Measurements from ENCODE around the gene RRP9. TPM values are rescaled to one million over a fixed set of nuclear protein-coding genes. Genes with fewer than 3 reads are reported as not detected.
A peak's percentile ranks its signal among the peaks of the same experiment; 100 is the strongest.

The RRP9 gene
- total RNA-seq, 1 experiment from 2014 or later, result 71.3 TPM

GRCh38 chr3:51888463-51889105 lies 53.1 kb downstream of the RRP9 start:
- no peak for DNase-seq (ENCODE audit: low read depth, low spot score)
- no peak overlapping the region for H2AFZ ChIP-seq (ENCODE audit: low read depth, low read length, poor library complexity, severe bottlenecking)
- no peak for ATAC-seq
- H3K9me3 ChIP-seq (ENCODE audit: control insufficient read depth in 1 of 2, insufficient read depth in 1 of 2, low read depth in 1 of 2, low read length in 2 of 2), result no peaks in the 10 kb centered on the region
- H3K4me3 ChIP-seq (replicated peaks in 1 of 2; ENCODE audit: low read depth in 1 of 2, low read length in 2 of 2), result no peak overlapping the region
- RAD21 ChIA-PET (ENCODE audit: low non-redundant PET in 1 of 2, low total read pairs in 2 of 2, uncharacterized antibody in 2 of 2, unreplicated experiment in 2 of 2), result no interaction called here
- CTCF ChIA-PET, result no interaction called here
- no peaks in the 10 kb centered on the region for H3K36me3 ChIP-seq (ENCODE audit: control insufficient read depth in 1 of 2, insufficient read depth in 2 of 2, low read length in 2 of 2)
- intact Hi-C loops (cut with micrococcal nuclease), result no loop called here
- H3K4me2 ChIP-seq (ENCODE audit: low read length), result no peak overlapping the region
- no peak overlapping the region for H3K9ac ChIP-seq (ENCODE audit: low read length)
- H4K20me1 ChIP-seq (ENCODE audit: insufficient read depth), result no peaks in the 10 kb centered on the region
- POLR2A ChIA-PET, result interaction anchor here (1.0 kb wide), 1 partner anchor 9 kb away, joined by 5 read pairs; no protein-coding TSS in a partner anchor
- no peaks in the 10 kb centered on the region for H3K79me2 ChIP-seq (ENCODE audit: insufficient read depth, low read length)
- no peaks in the 10 kb centered on the region for H3K9me2 ChIP-seq (ENCODE audit: insufficient read depth)
- peaks cover 9 to 14% of the 10 kb centered on the region in 2 experiments for H3K4me1 ChIP-seq (ENCODE audit: control insufficient read depth in 1 of 2, insufficient read depth in 2 of 2, low read length in 2 of 2)
- no TSS peak for BruUV-seq (replicated peaks)
- H3K27me3 ChIP-seq (ENCODE audit: insufficient read depth, low read length), result no peaks in the 10 kb centered on the region
- no peak for TF ChIP-seq EGR1 (IDR thresholded peaks at IDR 0.05; ENCODE audit: low read depth)
- no peak for TF ChIP-seq ZFX (IDR thresholded peaks at IDR 0.05)
- no peak for TF ChIP-seq CTCF (IDR thresholded peaks at IDR 0.05 in 2 of 3, conservative IDR thresholded peaks at IDR 0.05 in 1 of 3; ENCODE audit: borderline replicate concordance in 1 of 3, insufficient read depth in 1 of 3, low read depth in 2 of 3, low read length in 2 of 3)
- H3K27ac ChIP-seq (ENCODE audit: low read depth, low read length), result no peak overlapping the region

GRCh38 chr3:51887620-51888019 lies 54.1 kb downstream of the RRP9 start:
- ATAC-seq (peak; percentile 85), DNase-seq (ENCODE audit: low read depth, low spot score) (no peak)
- ChIA-PET CTCF (interaction anchor here (1.2 kb wide), 1 partner anchor 10 kb away, joined by 4 read pairs; no protein-coding TSS in a partner anchor), RAD21 (ENCODE audit: low non-redundant PET in 1 of 2, low total read pairs in 2 of 2, uncharacterized antibody in 2 of 2, unreplicated experiment in 2 of 2) (interaction anchor here in 1 of 2 experiments (0.6 kb wide), 1 partner anchor 186 kb away, joined by 3 read pairs; no protein-coding TSS in a partner anchor), POLR2A (interaction anchor here (0.7 kb wide), 1 partner anchor 10 kb away, joined by 3 read pairs; no protein-coding TSS in a partner anchor)
- Histone ChIP-seq H3K4me2 (ENCODE audit: low read length) (peak overlapping the region; percentile 58), H3K9me2 (ENCODE audit: insufficient read depth) (no peaks in the 10 kb centered on the region), H3K4me1 (ENCODE audit: control insufficient read depth in 1 of 2, insufficient read depth in 2 of 2, low read length in 2 of 2) (peaks cover 9 to 14% of the 10 kb centered on the region in 2 experiments), H3K4me3 (replicated peaks in 1 of 2; ENCODE audit: low read depth in 1 of 2, low read length in 2 of 2) (no peak overlapping the region), H3K27me3 (ENCODE audit: insufficient read depth, low read length) (no peaks in the 10 kb centered on the region), H3K27ac (ENCODE audit: low read depth, low read length) (no peak overlapping the region), H4K20me1 (ENCODE audit: insufficient read depth) (no peaks in the 10 kb centered on the region), H3K79me2 (ENCODE audit: insufficient read depth, low read length) (no peaks in the 10 kb centered on the region), H2AFZ (ENCODE audit: low read depth, low read length, poor library complexity, severe bottlenecking) (peak overlapping the region; percentile 66), H3K9me3 (ENCODE audit: control insufficient read depth in 1 of 2, insufficient read depth in 1 of 2, low read depth in 1 of 2, low read length in 2 of 2) (no peaks in the 10 kb centered on the region), H3K36me3 (ENCODE audit: control insufficient read depth in 1 of 2, insufficient read depth in 2 of 2, low read length in 2 of 2) (no peaks in the 10 kb centered on the region), H3K9ac (ENCODE audit: low read length) (no peak overlapping the region)
- TF ChIP-seq CEBPB (IDR thresholded peaks at IDR 0.05; ENCODE audit: low read depth) (peak; percentile 94), MAX (IDR thresholded peaks at IDR 0.05) (no peak), FOSL1 (IDR thresholded peaks at IDR 0.05; ENCODE audit: low read depth) (peak; percentile 56), TCF7L2 (IDR thresholded peaks at IDR 0.05; ENCODE audit: borderline replicate concordance, extremely low read depth, insufficient read depth, insufficient read length) (no peak), SP1 (IDR thresholded peaks at IDR 0.05; ENCODE audit: low read depth) (peak; percentile 45; the same call in 1 of the 2 replicates), JUND (IDR thresholded peaks at IDR 0.05) (peak; percentile 23; the same call in 1 of the 2 replicates)
- BruUV-seq (replicated peaks), result no TSS peak
- intact Hi-C loops (cut with micrococcal nuclease), result no loop called here
